GM12874 (cell line): ENCODE data around the gene LTBP2.

Source experiments
- CTCF ChIP-seq: IDR thresholded peaks from 2 replicates; pipeline ENCODE4 v1.5.1; 2011; ENCODE audit warnings: low read depth, mild to moderate bottlenecking, control low read depth, low read length, moderate library complexity; ENCODE audit not compliant: insufficient read depth

The LTBP2 gene

GRCh38 chr14:74505831-74506230 lies 106.2 kb downstream of the LTBP2 start:
- TF ChIP-seq CTCF = no peak

GRCh38 chr14:74504874-74505720 lies 106.9 kb downstream of the LTBP2 start:
- no peak for TF ChIP-seq CTCF

GRCh38 chr14:74504412-74504811 lies 107.6 kb downstream of the LTBP2 start:
- TF ChIP-seq CTCF = no peak

- TF ChIP-seq CTCF = no peak
Measured at GRCh38 chr14:74503938-74504335, 108.1 kb downstream of the LTBP2 start.

GRCh38 chr14:74503291-74503937 lies 108.6 kb downstream of the LTBP2 start:
- no peak for TF ChIP-seq CTCF

- TF ChIP-seq CTCF = peak; percentile 66
Measured at GRCh38 chr14:74502236-74503019, 109.6 kb downstream of the LTBP2 start.

- TF ChIP-seq CTCF = no peak
Measured at GRCh38 chr14:74501691-74502090, 110.3 kb downstream of the LTBP2 start.
